HepG2 (cell line): Measurements from ENCODE around the gene DTX4. TPM values are rescaled to one million over a fixed set of nuclear protein-coding genes. Genes with fewer than 3 reads are reported as not detected.
A peak's percentile ranks its signal among the peaks of the same experiment; 100 is the strongest.

Experiments
- ATAC-seq: fragments of 200-7000 bp; cut with Tn5 transposase; 3 replicates; pipeline ENCODE4 v1.9.1; 2020; ENCODE audit warnings: mild to moderate bottlenecking, moderate library complexity
- BruUV-seq: library from RNA; stranded (reverse); fragments of 400-500 nt; replicated peaks from 2 replicates; lab custom pipeline; 2021; lab: Mats Ljungman, UMichigan
- CTCF ChIA-PET: fragments of 300-600 bp; formaldehyde crosslinking; extraction: SDS; loops from one replicate; lab custom pipeline; 2021; ENCODE audit warnings: low total read pairs, inconsistent platforms, low intra/inter-chr PET ratio; lab: Yijun Ruan, JAX
- POLR2A ChIA-PET: fragments of 350-600 bp; sonication (Branson Sonifier 250); formaldehyde crosslinking; loops from one replicate; lab custom pipeline; 2020; ENCODE audit warnings: antibody characterized with exemption, inconsistent platforms; lab: Yijun Ruan, JAX
- DNase-seq: peaks from one replicate; pipeline ENCODE4 v3.0.0-alpha.2; 2015; ENCODE audit warnings: low spot score
- FAIRE-seq: peaks from 3 replicates; lab custom pipeline; 2011; peaks lifted over from hg19 to GRCh38; lab: Jason Lieb, UNC
- H2AFZ ChIP-seq: one replicate; pipeline ENCODE4 v1.6.1; 2011; ENCODE audit warnings: low read length, inconsistent platforms
- H3K27ac ChIP-seq: fragments of 300-600 bp; 3 replicates; pipeline ENCODE4 v1.8.0; 2011; ENCODE audit warnings: mixed run types, mild to moderate bottlenecking, mixed read lengths, low read length, inconsistent platforms; ENCODE audit not compliant: insufficient read depth; ENCODE audit errors: extremely low read length
- H3K27me3 ChIP-seq, 2 experiments: fragments of 200-600 bp in 1 of 2; 2 replicates in 1 of 2; 3 replicates in 1 of 2; pipeline versions ENCODE4 v1.6.0 to v1.8.0; 2011; ENCODE audit warnings: low read length in 2 of 2, mild to moderate bottlenecking in 2 of 2, moderate library complexity in 2 of 2, inconsistent platforms in 1 of 2; ENCODE audit not compliant: insufficient read depth in 2 of 2, control insufficient read depth in 1 of 2
- H3K36me3 ChIP-seq, 2 experiments: fragments of 200-600 bp in 1 of 2; replicated peaks in 1 of 2; 2 replicates in 1 of 2; 3 replicates in 1 of 2; pipeline versions ENCODE4 v1.5.1 to v1.8.0; 2011; ENCODE audit warnings: low read length in 2 of 2, inconsistent platforms in 1 of 2; ENCODE audit not compliant: insufficient read depth in 2 of 2, control insufficient read depth in 1 of 2
- H3K4me1 ChIP-seq: 2 replicates; pipeline ENCODE4 v1.5.1; 2012; ENCODE audit warnings: low read length, inconsistent platforms; ENCODE audit not compliant: insufficient read depth
- H3K4me2 ChIP-seq: 2 replicates; pipeline ENCODE4 v1.6.0; 2011; ENCODE audit warnings: low read depth, low read length, inconsistent platforms
- H3K4me3 ChIP-seq, 3 experiments: fragments of 200-600 bp in 1 of 3; sonication (generic), shearing (Covaris generic) in 1 of 3; replicated peaks in 1 of 3; 2 replicates each; pipeline ENCODE4 v1.5.1; 2011 to 2016; ENCODE audit warnings: low read length in 3 of 3, inconsistent platforms in 2 of 3, low read depth in 2 of 3, mild to moderate bottlenecking in 2 of 3, control low read depth in 1 of 3, mixed read lengths in 1 of 3; ENCODE audit not compliant: insufficient read depth in 1 of 3
- H3K79me2 ChIP-seq: one replicate; pipeline ENCODE4 v1.6.1; 2011; ENCODE audit warnings: low read length, inconsistent platforms; ENCODE audit not compliant: insufficient read depth
- H3K9ac ChIP-seq: 2 replicates; pipeline ENCODE4 v1.6.0; 2011; ENCODE audit warnings: mild to moderate bottlenecking, low read depth, low read length, inconsistent platforms; ENCODE audit not compliant: insufficient read depth
- H3K9me3 ChIP-seq: 2 replicates; pipeline ENCODE4 v1.5.1; 2012; ENCODE audit warnings: mild to moderate bottlenecking, low read length
- H4K20me1 ChIP-seq: 2 replicates; pipeline ENCODE4 v1.6.0; 2011; ENCODE audit warnings: inconsistent platforms, mild to moderate bottlenecking, low read length, moderate library complexity; ENCODE audit not compliant: insufficient read depth
- ELF1 ChIP-seq: sonication (generic); formaldehyde crosslinking; IDR thresholded peaks from 2 replicates; pipeline ENCODE4 v1.4.0; 2020; ENCODE audit warnings: missing genetic modification reagents
- SOX13 ChIP-seq, 3 experiments: fragments of 450-650 bp in 1 of 3; sonication (generic) in 1 of 3; formaldehyde crosslinking in 1 of 3; IDR thresholded peaks in 2 of 3; conservative IDR thresholded peaks in 1 of 3; 2 replicates each; pipeline versions ENCODE4 v1.5.0 to v1.6.1; 2016 to 2020; ENCODE audit warnings: antibody characterized with exemption in 1 of 3, mild to moderate bottlenecking in 1 of 3, missing compliant biosample characterization in 1 of 3, missing genetic modification reagents in 1 of 3, moderate library complexity in 1 of 3
- ZNF530 ChIP-seq: sonication (generic); formaldehyde crosslinking; IDR thresholded peaks from 2 replicates; pipeline ENCODE4 v1.5.0; 2020; ENCODE audit warnings: low read depth, mild to moderate bottlenecking, missing genetic modification reagents
- WGBS: methylation state at CpG from one replicate; pipeline ENCODE4 v1.1.6; 2017; ENCODE audit warnings: low lambda C conversion rate; 5-methylcytosine and 5-hydroxymethylcytosine counted together
- in situ Hi-C: cut with HindIII; loops from 2 replicates; pipeline ENCODE4 v1.10.0; 2017; ENCODE audit warnings: low pct_unique_long_range_greater_than_20kb; ENCODE audit not compliant: extremely low pct_ligation_motif_present
- intact Hi-C: fragments of 100-400 bp; cut with micrococcal nuclease; formaldehyde crosslinking; loops from one replicate; pipeline ENCODE4 v1.10.0; 2022; ENCODE audit not compliant: unreplicated experiment
- polyA plus RNA-seq, 8 experiments: library from polyadenylated mRNA; depleted of rRNA in 3 of 8; stranded (reverse) in 7 of 8; unstranded in 1 of 8; fragments of >200 nt; fragmentation: Illumina TruSeq in 4 of 8; extraction: Trizol in 4 of 8; gene quantifications; 2 replicates each; pipeline versions ENCODE4 v1.2.1 to v1.2.3, GENCODE V29; 2011 to 2016; ENCODE audit warnings: low read depth in 4 of 8, missing spikeins in 1 of 8, mixed read lengths in 1 of 8; ENCODE audit not compliant: insufficient read depth in 1 of 8
- total RNA-seq, 5 experiments: library from RNA; depleted of rRNA; stranded (reverse); fragments of >200 nt; fragmentation: Illumina TruSeq; extraction: Trizol; gene quantifications; 2 replicates each; pipeline ENCODE4 v1.2.3, GENCODE V29; 2016; ENCODE audit warnings: low read depth in 1 of 5
- TF ChIP-seq, protein P1 (sequence below): sonication (generic); formaldehyde crosslinking; IDR thresholded peaks from 2 replicates; pipeline ENCODE4 v1.5.1; 2020; ENCODE audit warnings: mild to moderate bottlenecking, moderate library complexity, missing genetic modification reagents
- TF ChIP-seq, protein P2 (sequence below): sonication (generic); formaldehyde crosslinking; IDR thresholded peaks from 2 replicates; pipeline ENCODE4 v1.5.0; 2020; ENCODE audit warnings: mild to moderate bottlenecking, low read depth, missing genetic modification reagents, borderline replicate concordance
- TF ChIP-seq, protein P3 (sequence below): conservative IDR thresholded peaks from 2 replicates; pipeline ENCODE4 v1.6.1; 2018; ENCODE audit warnings: missing genetic modification reagents
- TF ChIP-seq, protein P4 (sequence below): sonication (generic); formaldehyde crosslinking; IDR thresholded peaks from 2 replicates; pipeline ENCODE4 v1.4.0; 2020; ENCODE audit warnings: low read depth, missing genetic modification reagents

DTX4 gene
- total and polyA plus RNA-seq, 2 of the 13 experiments (the other 11 are each of a cell fraction or from before 2014, with no cell fraction given), result 0.67 to 5.6 TPM

DNA sequence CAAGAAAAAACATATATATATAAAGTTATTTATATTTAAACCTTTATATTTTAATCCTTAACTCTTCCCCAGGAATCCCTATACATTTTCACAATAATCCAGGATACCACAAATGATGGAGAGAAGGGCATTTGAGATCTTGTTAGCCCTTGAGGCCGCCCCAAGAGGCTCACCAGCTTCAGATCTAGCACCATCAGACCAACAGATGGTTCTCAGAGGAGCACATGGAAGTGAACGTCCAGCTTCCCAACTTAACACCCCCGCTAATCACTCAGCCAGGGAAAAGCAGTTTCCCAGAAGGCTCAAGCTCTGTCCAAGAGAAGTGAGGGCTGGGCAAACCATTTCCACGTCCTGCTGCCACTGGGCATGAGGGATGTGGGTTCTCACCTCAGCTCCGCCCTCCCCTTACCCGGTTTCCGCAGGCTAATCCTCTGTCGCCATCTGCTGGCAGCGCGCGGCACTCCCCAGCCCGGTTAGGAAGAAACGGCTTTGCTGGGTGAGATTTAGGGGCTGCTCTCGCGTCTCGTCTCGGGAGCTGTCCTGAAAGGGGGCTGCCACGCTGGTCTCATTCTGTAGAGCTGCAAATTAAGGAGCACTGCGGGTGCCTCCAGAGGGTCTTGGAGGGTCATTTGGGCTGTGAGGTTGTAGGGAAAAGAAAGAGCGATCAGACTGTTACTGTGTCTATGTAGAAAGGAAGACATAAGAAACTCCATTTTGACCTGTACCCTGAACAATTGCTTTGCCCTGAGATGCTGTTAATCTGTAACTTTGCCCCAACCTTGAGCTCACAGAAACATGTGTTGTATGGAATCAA is 36.1 kb upstream of the DTX4 start:
- Histone ChIP-seq H3K79me2 (no peaks in the 10 kb centered on the region), H3K4me1 (peaks cover 12% of the 10 kb centered on the region), H3K4me3 (peak overlapping the region in 2 of 3 experiments; percentile 36 to 60; a peak in 2 of 6 replicates), H3K36me3 (no peaks in the 10 kb centered on the region), H3K9me3 (peaks cover 17% of the 10 kb centered on the region), H3K27me3 (no peaks in the 10 kb centered on the region), H4K20me1 (no peaks in the 10 kb centered on the region), H3K27ac (peak overlapping the region; percentile 57), H2AFZ (peak overlapping the region; percentile 78), H3K9ac (peak overlapping the region; percentile 34; the same call in 1 of the 2 replicates), H3K4me2 (peak overlapping the region; percentile 66)
- intact Hi-C loops (loop anchor here (1.0 to 10.0 kb wide), 3 partner anchors 39 to 481 kb away; no protein-coding TSS in a partner anchor), in situ Hi-C loops (loop anchor here (5.0 kb wide), 1 partner anchor 39 kb away; no protein-coding TSS in a partner anchor)
- DNase-seq, result peak; percentile 70
- peak; percentile 60 for FAIRE-seq
- 31% methylated on average over 10 of the region's 20 CpGs for WGBS
- no TSS peak for BruUV-seq
- ATAC-seq, result peak; percentile 100
- CTCF ChIA-PET, result interaction anchor here (0.7 to 2.2 kb wide), 4 partner anchors 22 to 83 kb away, joined by 3 to 42 read pairs (median 6); no protein-coding TSS in a partner anchor
- POLR2A ChIA-PET, result interaction anchor here (0.9 to 1.8 kb wide), 3 partner anchors 23 to 228 kb away, joined by 3 to 14 read pairs (median 5); partner anchors contain the start of gene FAM111B
- TF ChIP-seq ELF1 (CRISPR knock-in tag) (no peak), ZNF530 (CRISPR knock-in tag) (no peak), SOX13 (IDR thresholded peaks at IDR 0.05) (no peak), SOX13 (CRISPR knock-in tag; conservative IDR thresholded peaks at IDR 0.05 in 1 of 2, IDR thresholded peaks at IDR 0.05 in 1 of 2) (no peak)
- TF ChIP-seq, protein P1, sequence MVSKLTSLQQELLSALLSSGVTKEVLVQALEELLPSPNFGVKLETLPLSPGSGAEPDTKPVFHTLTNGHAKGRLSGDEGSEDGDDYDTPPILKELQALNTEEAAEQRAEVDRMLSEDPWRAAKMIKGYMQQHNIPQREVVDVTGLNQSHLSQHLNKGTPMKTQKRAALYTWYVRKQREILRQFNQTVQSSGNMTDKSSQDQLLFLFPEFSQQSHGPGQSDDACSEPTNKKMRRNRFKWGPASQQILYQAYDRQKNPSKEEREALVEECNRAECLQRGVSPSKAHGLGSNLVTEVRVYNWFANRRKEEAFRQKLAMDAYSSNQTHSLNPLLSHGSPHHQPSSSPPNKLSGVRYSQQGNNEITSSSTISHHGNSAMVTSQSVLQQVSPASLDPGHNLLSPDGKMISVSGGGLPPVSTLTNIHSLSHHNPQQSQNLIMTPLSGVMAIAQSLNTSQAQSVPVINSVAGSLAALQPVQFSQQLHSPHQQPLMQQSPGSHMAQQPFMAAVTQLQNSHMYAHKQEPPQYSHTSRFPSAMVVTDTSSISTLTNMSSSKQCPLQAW (CRISPR knock-in tag), result 0 out of 2 replicates have a peak, but pooled peaks have one; percentile 28
- TF ChIP-seq, protein P2, sequence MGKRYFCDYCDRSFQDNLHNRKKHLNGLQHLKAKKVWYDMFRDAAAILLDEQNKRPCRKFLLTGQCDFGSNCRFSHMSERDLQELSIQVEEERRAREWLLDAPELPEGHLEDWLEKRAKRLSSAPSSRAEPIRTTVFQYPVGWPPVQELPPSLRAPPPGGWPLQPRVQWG (CRISPR knock-in tag), result no peak
- TF ChIP-seq, protein P3, sequence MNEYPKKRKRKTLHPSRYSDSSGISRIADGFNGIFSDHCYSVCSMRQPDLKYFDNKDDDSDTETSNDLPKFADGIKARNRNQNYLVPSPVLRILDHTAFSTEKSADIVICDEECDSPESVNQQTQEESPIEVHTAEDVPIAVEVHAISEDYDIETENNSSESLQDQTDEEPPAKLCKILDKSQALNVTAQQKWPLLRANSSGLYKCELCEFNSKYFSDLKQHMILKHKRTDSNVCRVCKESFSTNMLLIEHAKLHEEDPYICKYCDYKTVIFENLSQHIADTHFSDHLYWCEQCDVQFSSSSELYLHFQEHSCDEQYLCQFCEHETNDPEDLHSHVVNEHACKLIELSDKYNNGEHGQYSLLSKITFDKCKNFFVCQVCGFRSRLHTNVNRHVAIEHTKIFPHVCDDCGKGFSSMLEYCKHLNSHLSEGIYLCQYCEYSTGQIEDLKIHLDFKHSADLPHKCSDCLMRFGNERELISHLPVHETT, result 0 out of 2 replicates have a peak, but pooled peaks have one; percentile 58
- TF ChIP-seq, protein P4, sequence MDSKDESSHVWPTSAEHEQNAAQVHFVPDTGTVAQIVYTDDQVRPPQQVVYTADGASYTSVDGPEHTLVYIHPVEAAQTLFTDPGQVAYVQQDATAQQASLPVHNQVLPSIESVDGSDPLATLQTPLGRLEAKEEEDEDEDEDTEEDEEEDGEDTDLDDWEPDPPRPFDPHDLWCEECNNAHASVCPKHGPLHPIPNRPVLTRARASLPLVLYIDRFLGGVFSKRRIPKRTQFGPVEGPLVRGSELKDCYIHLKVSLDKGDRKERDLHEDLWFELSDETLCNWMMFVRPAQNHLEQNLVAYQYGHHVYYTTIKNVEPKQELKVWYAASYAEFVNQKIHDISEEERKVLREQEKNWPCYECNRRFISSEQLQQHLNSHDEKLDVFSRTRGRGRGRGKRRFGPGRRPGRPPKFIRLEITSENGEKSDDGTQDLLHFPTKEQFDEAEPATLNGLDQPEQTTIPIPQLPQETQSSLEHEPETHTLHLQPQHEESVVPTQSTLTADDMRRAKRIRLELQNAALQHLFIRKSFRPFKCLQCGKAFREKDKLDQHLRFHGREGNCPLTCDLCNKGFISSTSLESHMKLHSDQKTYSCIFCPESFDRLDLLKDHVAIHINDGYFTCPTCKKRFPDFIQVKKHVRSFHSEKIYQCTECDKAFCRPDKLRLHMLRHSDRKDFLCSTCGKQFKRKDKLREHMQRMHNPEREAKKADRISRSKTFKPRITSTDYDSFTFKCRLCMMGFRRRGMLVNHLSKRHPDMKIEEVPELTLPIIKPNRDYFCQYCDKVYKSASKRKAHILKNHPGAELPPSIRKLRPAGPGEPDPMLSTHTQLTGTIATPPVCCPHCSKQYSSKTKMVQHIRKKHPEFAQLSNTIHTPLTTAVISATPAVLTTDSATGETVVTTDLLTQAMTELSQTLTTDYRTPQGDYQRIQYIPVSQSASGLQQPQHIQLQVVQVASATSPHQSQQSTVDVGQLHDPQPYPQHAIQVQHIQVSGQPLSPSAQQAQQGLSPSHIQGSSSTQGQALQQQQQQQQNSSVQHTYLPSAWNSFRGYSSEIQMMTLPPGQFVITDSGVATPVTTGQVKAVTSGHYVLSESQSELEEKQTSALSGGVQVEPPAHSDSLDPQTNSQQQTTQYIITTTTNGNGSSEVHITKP (CRISPR knock-in tag), result peak; percentile 46; the same call in 1 of the 2 replicates
